SK-N-SH treated with all-trans-retinoic acid at 6 μM for 48 hours (cell line): ENCODE results near the gene EXTL1.

Experiments
- ATAC-seq: fragments of 200-7000 bp; cut with Tn5 transposase; 3 replicates; pipeline ENCODE4 v1.9.1; 2020; ENCODE audit warnings: mild to moderate bottlenecking, moderate library complexity
- CSDC2 ChIP-seq: fragments of 250-450 bp; sonication (Bioruptor Pico); IDR thresholded peaks from 2 replicates; pipeline ENCODE4 v1.5.0; 2020; ENCODE audit warnings: mild to moderate bottlenecking, moderate library complexity
- CSRNP3 ChIP-seq: fragments of 250-450 bp; sonication (Bioruptor Pico); IDR thresholded peaks from 2 replicates; pipeline ENCODE4 v1.5.1; 2021; ENCODE audit warnings: mild to moderate bottlenecking, moderate library complexity
- ESRRG ChIP-seq: fragments of 250-450 bp; sonication (Bioruptor Pico); IDR thresholded peaks from 2 replicates; pipeline ENCODE4 v1.6.1; 2021; ENCODE audit warnings: mild to moderate bottlenecking
- GLIS3 ChIP-seq: fragments of 250-450 bp; sonication (Bioruptor Pico); IDR thresholded peaks from 2 replicates; pipeline ENCODE4 v1.5.0; 2020; ENCODE audit warnings: mild to moderate bottlenecking, moderate library complexity
- ISL1 ChIP-seq: fragments of 250-450 bp; sonication (Bioruptor Pico); IDR thresholded peaks from 2 replicates; pipeline ENCODE4 v2.1.2; 2022; ENCODE audit warnings: mild to moderate bottlenecking, moderate library complexity
- OSR1 ChIP-seq: fragments of 250-450 bp; sonication (Bioruptor Pico); IDR thresholded peaks from 2 replicates; pipeline ENCODE4 v1.8.0; 2022; ENCODE audit warnings: moderate library complexity, mild to moderate bottlenecking, inconsistent platforms
- PATZ1 ChIP-seq: fragments of 250-450 bp; sonication (Bioruptor Pico); IDR thresholded peaks from 2 replicates; pipeline ENCODE4 v1.8.0; 2020; ENCODE audit warnings: mild to moderate bottlenecking, moderate library complexity, borderline replicate concordance
- POU6F1 ChIP-seq: fragments of 250-450 bp; sonication (Bioruptor Pico); IDR thresholded peaks from 2 replicates; pipeline ENCODE4 v1.8.0; 2021; ENCODE audit warnings: low read depth, mild to moderate bottlenecking, moderate library complexity, borderline replicate concordance
- PPARA ChIP-seq: fragments of 250-450 bp; sonication (Bioruptor Pico); IDR thresholded peaks from 2 replicates; pipeline ENCODE4 v1.5.0; 2020; ENCODE audit warnings: mild to moderate bottlenecking, borderline replicate concordance
- RARB ChIP-seq: fragments of 250-450 bp; sonication (Bioruptor Pico); IDR thresholded peaks from 2 replicates; pipeline ENCODE4 v1.8.0; 2021; ENCODE audit warnings: mild to moderate bottlenecking, moderate library complexity
- SNAI2 ChIP-seq: fragments of 250-450 bp; sonication (Bioruptor Pico); IDR thresholded peaks from 2 replicates; pipeline ENCODE4 v1.5.0; 2020; ENCODE audit warnings: mild to moderate bottlenecking, moderate library complexity
- TCF4 ChIP-seq: fragments of 250-450 bp; sonication (Bioruptor Pico); IDR thresholded peaks from 2 replicates; pipeline ENCODE4 v1.8.0; 2021; ENCODE audit warnings: mild to moderate bottlenecking, moderate library complexity, borderline replicate concordance
- TOX ChIP-seq: fragments of 250-450 bp; sonication (Bioruptor Pico); IDR thresholded peaks from 2 replicates; pipeline ENCODE4 v1.8.0; 2021; ENCODE audit warnings: mild to moderate bottlenecking, moderate library complexity, borderline replicate concordance
- TSHZ2 ChIP-seq: fragments of 250-450 bp; sonication (Bioruptor Pico); IDR thresholded peaks from 2 replicates; pipeline ENCODE4 v1.5.0; 2020; ENCODE audit warnings: mild to moderate bottlenecking, moderate library complexity
- ZC3H10 ChIP-seq: fragments of 250-450 bp; sonication (Bioruptor Pico); IDR thresholded peaks from 2 replicates; pipeline ENCODE4 v1.5.1; 2021; ENCODE audit warnings: mild to moderate bottlenecking, moderate library complexity
- ZFP3 ChIP-seq: fragments of 250-450 bp; sonication (Bioruptor Pico); IDR thresholded peaks from 2 replicates; pipeline ENCODE4 v1.5.0; 2020; ENCODE audit warnings: mild to moderate bottlenecking, moderate library complexity
- ZFP30 ChIP-seq: fragments of 450-650 bp; formaldehyde crosslinking; IDR thresholded peaks from 2 replicates; pipeline ENCODE4 v1.5.0; 2022; ENCODE audit warnings: mild to moderate bottlenecking, moderate library complexity
- ZNF565 ChIP-seq: fragments of 450-650 bp; formaldehyde crosslinking; conservative IDR thresholded peaks from 2 replicates; pipeline ENCODE4 v1.5.0; 2020; ENCODE audit warnings: low read depth, mild to moderate bottlenecking, moderate library complexity
- ZNF70 ChIP-seq: fragments of 450-650 bp; formaldehyde crosslinking; IDR thresholded peaks from 2 replicates; pipeline ENCODE4 v1.5.0; 2020; ENCODE audit warnings: mild to moderate bottlenecking, moderate library complexity

EXTL1 gene

GRCh38 chr1:26016258-26016952 lies 5.2 kb upstream of the EXTL1 start:
- no peak for TF ChIP-seq ZFP3 (CRISPR knock-in tag)
- no peak for TF ChIP-seq ZFP30
- no peak for TF ChIP-seq CSRNP3 (CRISPR knock-in tag)
- TF ChIP-seq ESRRG (CRISPR knock-in tag): no peak
- TF ChIP-seq RARB: no peak
- no peak for TF ChIP-seq PPARA
- no peak for TF ChIP-seq ZC3H10 (CRISPR knock-in tag)
- TF ChIP-seq SNAI2 (CRISPR knock-in tag): no peak
- TF ChIP-seq TOX (CRISPR knock-in tag): no peak
- TF ChIP-seq OSR1 (CRISPR knock-in tag): no peak
- peak; percentile 60 for ATAC-seq

GRCh38 chr1:26016953-26017545 lies 4.5 kb upstream of the EXTL1 start:
- TF ChIP-seq CSRNP3 (CRISPR knock-in tag) (no peak), ZFP30 (no peak), CSDC2 (no peak), ZNF70 (CRISPR knock-in tag) (no peak), ZNF565 (CRISPR knock-in tag) (no peak), PATZ1 (CRISPR knock-in tag) (no peak), OSR1 (CRISPR knock-in tag) (no peak), RARB (no peak), ISL1 (CRISPR knock-in tag) (no peak), TOX (CRISPR knock-in tag) (no peak)
- ATAC-seq: no peak

- no peak for ATAC-seq
- TF ChIP-seq POU6F1 (CRISPR knock-in tag) (no peak), GLIS3 (CRISPR knock-in tag) (no peak), TCF4 (CRISPR knock-in tag) (no peak), TSHZ2 (CRISPR knock-in tag) (no peak), ESRRG (CRISPR knock-in tag) (no peak), PATZ1 (CRISPR knock-in tag) (no peak), ZFP3 (CRISPR knock-in tag) (no peak), ZNF70 (CRISPR knock-in tag) (no peak), TOX (CRISPR knock-in tag) (no peak), CSRNP3 (CRISPR knock-in tag) (no peak), ZFP30 (no peak), PPARA (no peak), ZC3H10 (CRISPR knock-in tag) (no peak), SNAI2 (CRISPR knock-in tag) (no peak), OSR1 (CRISPR knock-in tag) (no peak)
These were observed 4.0 kb upstream of the EXTL1 start for GRCh38 chr1:26017606-26018005.
